ENCODE results near the gene MDN1.

- TF ChIP-seq CTCF (IDR thresholded peaks at IDR 0.05; ENCODE audit: low read length) (no peak), EZH2 (optimal IDR thresholded peaks at IDR 0.05; ENCODE audit: low read depth, low read length) (no peak), EZH2phosphoT487 (IDR thresholded peaks at IDR 0.05; ENCODE audit: low read length) (no peak)
Observed at GRCh38 chr6:89706121-89706520, 113.5 kb downstream of the MDN1 start.
